ENCODE data around the gene RPRD1B.

- TF ChIP-seq CTCF (conservative IDR thresholded peaks at IDR 0.05; ENCODE audit: low read length) (no peak), EZH2phosphoT487 (IDR thresholded peaks at IDR 0.05; ENCODE audit: borderline replicate concordance) (no peak)
Measured at GRCh38 chr20:38032585-38033329, 789 bp upstream of the RPRD1B start.
